GM18499 (cell line): ENCODE measurements around the gene MAG.

Source experiments
- ATAC-seq: cut with Tn5 transposase; IDR thresholded peaks from one replicate; pipeline ENCODE4 v1.9.1; 2021; ENCODE audit warnings: moderate number of reproducible peaks; ENCODE audit not compliant: insufficient read depth, unreplicated experiment

The MAG gene

DNA sequence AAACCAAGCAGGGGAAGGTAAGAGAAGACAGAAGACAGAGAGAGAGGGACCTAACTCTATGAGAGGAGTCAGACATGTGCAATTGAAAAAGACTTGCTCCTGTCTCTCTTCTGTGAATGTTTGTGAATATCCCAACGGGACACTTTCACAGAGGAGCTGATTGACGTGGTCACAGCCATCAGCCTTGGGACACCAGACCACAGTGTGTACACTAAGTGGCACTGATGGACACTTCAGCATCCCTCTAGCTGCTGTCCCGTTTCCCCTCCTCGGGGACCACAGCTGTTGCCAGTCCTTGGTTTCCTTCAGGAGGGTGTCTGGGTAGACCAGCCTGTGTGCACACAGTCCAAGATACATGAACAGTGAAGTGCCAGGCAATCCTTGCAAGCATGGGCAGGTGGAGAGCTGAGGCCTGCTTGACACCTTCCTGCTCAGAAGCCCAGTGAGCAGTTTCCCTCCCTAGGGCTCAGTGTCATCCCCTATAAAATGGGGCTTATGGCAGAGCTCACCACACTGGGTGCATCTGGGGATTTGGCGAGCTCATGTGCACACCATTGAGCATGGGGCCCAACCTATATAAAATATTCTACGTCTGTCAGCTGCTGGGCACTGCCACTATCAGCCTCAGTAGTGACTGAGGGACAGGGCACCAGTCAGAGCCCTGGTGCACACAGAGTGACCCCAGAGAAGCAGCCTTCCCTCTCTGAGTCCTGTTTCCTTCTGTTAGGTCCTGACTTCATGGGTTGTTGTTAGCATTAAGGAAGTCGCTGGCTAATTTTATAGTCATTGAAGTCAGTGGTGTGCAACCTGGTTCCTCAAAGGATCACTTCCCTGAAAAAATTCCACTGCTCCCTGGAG, 27.5 kb upstream of the MAG start:
- no peak for ATAC-seq

DNA sequence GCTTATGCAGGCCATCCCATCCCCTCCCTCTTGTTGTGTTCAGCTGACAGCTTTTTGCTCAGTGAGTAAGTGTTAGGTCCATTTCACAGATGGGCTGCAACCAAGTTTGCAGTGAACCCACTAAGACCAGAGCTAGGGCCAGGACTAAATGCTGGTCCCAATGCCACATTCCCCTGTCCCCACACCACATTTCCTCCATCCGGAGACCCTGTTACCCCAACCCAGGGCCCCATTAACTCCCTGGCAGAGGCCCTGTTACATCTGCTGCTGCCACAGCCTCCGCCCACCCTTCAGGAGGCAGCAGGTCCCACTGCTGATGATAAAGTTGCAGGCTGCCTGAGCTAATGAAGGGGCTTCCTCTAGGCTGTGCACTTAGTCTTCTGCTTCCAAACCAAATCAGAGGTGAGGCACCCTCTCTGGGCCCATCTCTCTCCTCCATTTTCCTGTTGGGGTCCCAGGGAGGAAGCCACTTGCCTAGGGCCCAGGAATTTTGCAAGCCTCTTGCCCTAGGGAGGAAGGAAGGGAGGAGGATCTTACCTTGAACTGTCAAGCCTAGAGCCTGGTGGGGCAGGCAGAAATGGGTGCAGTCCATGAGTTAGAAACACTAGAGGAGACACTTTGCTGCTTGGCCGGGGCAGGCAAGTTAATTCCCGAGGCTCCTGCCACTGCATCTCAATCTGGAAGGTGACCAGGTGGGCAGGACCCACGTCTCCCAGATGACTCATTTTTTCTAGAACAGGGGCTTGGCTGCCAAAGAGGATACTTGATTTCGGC, 26.6 kb upstream of the MAG start:
- no peak for ATAC-seq

DNA sequence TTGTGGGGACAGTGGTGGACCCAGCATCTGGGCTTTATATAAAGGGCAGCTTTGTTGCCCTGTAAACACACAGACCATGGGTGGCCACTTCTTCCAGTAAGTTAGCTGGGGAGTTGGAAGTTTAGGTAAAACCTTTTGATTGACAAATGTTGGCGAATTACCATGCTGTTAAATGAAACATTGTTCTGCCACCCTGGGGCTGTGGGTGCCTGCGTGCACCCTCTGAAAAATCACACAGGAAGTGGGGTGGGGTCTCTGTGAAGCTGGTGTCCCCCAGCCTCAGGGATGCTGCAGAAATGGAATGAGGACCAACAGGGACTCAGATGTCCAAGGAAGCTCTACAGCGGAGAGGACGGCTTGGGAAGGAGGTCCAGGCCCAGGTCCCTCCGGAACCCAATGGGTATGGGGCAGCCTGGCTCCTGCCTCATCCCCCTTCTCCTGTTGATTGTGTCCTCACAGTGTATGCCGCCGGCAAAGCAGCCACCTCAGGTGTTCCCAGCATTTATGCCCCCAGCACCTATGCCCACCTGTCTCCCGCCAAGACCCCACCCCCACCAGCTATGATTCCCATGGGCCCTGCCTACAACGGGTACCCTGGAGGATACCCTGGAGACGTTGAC, 26.0 kb upstream of the MAG start:
- no peak for ATAC-seq

DNA sequence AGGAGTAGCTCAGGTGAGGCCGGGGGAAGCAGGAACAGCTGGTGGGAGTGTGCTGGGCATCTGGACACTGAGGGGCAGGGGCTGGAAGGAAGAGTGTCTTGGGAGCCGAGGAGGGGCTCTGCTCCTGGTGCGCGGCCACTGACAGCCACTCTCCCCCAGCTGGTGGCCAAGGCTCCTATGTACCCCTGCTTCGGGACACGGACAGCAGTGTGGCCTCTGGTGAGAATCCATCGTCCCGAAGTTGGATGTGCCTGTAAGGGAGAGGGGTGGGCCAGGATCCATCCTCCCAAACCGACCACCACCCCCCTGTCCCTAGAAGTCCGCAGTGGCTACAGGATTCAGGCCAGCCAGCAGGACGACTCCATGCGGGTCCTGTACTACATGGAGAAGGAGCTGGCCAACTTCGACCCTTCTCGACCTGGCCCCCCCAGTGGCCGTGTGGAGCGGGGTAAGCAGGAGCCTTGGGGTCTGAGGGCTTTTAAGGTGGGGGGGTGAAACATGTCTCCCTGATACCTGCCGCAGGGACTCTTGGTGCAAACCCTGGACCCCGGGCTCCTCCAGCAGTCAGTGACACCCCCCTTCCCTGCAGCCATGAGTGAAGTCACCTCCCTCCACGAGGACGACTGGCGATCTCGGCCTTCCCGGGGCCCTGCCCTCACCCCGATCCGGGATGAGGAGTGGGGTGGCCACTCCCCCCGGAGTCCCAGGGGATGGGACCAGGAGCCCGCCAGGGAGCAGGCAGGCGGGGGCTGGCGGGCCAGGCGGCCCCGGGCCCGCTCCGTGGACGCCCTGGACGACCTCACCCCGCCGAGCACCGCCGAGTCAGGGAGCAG, 25.2 kb upstream of the MAG start:
- ATAC-seq: no peak

DNA sequence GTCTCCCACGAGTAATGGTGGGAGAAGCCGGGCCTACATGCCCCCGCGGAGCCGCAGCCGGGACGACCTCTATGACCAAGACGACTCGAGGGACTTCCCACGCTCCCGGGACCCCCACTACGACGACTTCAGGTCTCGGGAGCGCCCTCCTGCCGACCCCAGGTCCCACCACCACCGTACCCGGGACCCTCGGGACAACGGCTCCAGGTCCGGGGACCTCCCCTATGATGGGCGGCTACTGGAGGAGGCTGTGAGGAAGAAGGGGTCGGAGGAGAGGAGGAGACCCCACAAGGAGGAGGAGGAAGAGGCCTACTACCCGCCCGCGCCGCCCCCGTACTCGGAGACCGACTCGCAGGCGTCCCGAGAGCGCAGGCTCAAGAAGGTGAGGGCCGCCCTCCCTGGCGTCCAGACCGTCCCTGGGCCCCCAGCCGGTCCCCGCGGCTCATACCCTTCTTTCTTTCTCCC, 24.6 kb upstream of the MAG start:
- no peak for ATAC-seq

DNA sequence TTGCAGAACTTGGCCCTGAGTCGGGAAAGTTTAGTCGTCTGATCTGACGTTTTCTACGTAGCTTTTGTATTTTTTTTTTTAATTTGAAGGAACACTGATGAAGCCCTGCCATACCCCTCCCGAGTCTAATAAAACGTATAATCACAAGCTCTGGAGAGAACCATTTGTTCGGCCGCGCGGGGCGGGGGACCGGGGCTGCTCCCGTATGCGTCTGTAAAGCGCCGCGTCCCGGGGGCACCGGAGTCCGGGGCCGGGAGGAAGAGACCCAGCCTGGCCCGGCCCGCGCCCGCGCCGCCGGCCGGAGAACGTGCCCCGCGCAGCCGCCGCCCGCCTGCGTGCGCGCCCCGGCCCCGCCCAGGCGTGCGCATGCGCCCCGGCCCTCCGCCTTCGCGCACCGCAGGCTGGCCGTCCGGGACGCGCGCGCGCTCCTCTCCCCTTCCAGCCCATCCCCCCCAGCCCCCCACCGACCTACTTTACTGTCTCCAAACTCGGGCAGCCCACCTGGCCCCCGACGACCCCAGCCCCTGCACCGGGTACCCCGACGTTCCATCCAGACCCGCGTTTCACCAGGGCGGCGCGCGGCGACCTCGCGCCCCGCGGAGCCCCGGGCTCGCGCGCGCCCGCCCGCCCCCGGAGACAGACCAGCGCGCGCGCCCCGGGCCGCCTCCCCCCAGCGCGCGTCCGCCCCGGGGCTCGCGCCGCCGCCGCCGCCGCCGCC, 24.0 kb upstream of the MAG start:
- no peak for ATAC-seq

DNA sequence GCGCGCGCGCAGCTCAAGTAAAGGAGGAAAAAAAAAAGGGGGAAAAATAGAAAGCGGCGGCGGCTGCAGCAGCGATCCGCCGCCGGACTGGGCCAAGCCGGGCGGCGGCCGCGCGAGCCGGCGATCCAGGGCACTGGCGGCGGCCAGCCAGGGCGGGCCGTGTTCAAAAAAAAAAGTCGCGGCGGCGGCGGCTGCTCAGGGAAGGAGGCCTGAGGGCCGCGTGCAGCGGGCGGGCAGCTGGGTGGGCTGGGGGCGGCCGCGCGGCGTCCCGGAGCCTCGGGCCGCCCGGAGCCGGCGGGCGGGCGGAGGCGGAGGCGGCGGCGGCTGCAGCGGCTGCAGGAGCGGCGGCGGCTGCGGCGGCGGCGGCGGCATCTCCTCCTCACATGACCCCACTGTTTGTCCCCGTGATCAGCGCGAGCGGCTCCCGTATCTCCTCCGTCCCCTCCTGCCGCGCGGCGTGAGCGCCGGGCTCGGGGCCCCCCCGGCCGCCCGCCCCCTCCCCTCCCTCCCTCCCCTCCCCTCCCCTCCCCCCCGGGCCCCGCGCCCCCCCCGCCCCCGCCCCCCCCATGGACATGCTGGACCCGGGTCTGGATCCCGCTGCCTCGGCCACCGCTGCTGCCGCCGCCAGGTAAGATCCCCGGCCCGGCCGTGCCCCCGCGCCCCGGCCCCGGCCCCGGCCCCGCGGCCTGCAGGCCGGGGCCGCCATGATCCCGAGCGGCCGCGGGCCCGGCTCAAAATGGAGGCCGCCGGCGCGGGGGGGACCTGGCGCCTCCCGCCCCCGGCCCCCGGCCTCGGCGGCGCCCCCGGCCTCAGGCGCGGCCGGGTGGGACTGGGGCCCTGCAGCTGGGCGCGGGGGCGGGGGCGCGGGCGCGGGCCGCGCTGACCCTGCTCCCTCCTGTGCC, 23.2 kb upstream of the MAG start, which contains the start of gene USF2:
USF2 (plus strand) TSS at position 427 of the 902 bp plus-strand sequence; CDS start at position 567, 140 bp downstream.
- ATAC-seq: no peak

DNA sequence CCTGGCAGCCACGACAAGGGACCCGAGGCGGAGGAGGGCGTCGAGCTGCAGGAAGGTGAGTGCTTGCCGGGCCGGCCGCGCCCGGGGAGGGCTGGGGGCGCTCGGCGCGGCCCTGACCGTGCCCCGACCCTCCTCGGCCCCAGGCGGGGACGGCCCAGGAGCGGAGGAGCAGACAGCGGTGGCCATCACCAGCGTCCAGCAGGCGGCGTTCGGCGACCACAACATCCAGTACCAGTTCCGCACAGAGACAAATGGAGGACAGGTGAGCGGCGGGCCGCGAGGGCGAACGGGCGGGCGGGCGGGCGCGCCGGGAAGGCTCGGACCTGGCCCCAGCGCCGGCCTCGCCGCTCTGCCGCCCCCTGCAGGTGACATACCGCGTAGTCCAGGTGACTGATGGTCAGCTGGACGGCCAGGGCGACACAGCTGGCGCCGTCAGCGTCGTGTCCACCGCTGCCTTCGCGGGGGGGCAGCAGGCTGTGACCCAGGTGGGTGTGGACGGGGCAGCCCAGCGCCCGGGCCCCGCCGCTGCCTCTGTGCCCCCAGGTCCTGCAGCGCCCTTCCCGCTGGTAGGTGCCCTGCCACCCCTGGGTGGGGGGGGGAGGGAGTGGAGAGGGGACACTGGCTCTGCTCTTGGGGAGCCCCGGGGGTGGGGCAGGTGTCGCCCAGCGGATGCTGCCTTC, 22.4 kb upstream of the MAG start:
- ATAC-seq: no peak

DNA sequence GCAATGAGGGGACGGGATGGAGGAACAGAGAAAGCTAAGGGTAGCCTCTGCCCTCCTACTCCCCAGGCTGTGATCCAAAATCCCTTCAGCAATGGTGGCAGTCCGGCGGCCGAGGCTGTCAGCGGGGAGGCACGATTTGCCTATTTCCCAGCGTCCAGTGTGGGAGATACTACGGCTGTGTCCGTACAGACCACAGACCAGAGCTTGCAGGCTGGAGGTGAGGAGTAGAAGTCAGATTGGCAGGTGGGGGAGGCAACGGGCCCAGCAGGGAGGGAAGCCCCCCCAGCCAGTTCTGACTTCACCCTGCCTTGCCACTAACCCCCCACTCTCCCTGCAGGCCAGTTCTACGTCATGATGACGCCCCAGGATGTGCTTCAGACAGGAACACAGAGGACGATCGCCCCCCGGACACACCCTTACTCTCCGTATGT, 21.6 kb upstream of the MAG start:
- no peak for ATAC-seq

DNA sequence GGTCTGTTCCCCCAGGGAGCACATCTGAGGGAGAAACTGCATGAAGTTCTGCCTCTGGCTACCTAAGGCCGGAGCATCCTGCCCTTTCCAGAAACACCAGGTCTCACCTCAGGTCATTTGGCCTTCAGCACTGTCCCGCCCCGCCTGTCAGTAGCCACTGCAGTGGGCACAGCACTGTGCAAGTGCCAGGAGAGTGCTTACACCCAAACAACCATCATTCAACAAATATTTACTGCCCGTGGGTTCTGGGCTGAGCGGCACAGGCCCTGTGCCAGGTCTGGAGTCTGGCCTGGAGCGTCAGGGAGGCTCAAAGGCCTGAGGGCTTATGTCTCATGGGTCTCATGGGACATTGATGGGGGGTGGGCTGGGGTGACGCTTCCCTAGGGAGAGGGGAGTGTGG, 20.4 kb upstream of the MAG start:
- no peak for ATAC-seq

DNA sequence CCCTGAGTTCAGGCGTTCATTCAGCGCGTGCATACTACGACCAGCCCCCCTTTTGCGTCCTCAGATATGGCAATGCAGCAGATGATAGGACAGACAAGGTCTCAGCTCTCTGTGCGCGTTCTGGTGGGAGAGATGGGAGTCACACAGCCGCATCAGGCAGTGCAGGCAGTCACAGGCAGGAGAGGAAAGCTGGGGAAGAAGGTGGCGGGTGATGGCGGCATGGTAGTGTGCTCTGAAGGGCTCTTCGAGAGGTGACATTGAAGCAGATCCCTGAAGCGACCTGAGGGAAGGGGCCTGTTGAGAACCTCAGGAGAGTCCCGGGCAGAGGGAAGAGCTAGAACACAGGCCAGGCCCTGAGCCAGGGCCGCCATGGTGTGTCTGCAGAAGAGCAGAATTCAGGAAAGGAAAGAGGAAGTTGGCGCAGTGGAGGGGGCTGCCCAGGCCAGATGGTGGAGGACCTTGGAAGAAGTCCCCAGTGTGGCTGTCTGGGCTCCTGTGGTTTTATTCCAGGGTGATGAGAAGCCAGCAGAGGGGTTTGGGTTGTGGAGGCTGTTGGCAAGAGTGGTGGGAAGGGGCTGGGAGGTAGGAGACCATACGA, 19.7 kb upstream of the MAG start:
- ATAC-seq: no peak

DNA sequence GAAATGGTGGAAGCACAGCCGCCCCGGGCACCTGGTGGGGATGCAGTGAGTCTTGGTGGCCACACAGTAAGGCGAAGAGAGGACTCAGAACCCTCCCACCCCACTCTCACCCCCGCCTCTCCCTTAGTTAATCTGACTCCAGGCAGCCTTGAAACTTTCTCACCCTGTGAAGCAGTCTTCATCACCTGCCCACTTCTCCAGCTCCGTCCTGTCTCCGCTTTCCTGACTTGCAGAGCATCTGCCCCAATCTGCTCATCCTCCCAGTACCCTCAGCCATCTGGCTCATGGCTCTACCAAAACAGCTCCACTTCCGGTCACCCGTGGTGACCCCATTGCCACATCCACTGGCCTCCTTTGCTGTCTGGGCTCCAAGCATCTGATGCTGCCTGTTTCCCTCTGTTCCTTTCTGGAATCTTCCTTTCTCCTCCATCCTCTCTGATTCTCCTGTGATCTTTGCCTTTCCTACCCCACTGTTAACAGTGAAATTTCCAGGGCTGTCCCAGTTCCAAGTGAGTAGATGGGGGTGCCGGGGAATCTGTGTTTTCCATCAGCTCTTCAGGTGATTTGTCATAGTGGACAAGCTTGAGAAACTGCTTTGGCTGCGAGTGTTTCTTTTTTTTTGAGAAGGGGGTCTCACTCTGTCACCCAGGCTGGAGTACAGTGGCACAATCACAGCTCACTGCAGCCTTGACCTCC, 18.9 kb upstream of the MAG start:
- no peak for ATAC-seq

DNA sequence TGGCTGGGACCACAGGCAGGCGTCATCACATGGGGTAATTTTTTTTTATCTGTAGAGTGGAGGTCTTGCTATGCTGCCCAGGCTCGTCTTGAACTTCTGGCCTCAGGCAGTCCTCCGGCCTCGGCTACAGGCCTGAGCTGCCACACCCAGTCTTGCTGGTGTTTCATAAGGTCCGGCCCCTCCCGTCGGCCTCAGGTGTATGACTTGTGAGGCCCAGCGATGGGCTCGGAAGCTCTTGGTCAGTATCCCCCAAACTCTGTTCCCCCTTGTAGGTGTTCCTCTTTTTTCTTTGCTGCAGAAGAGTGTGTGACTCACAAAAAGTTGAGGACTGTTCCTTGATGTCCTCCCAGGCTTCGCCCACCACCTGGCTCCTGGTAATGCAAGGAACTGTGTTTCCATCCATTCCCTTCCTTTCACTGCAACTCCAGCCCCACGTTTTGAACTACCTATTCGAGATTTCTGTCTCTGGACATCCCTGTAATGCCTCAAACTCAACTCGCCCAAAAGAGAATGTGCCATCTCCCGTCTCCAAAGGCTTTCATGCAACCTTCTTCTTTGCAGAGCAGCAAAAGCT, 18.2 kb upstream of the MAG start:
- no peak for ATAC-seq

DNA sequence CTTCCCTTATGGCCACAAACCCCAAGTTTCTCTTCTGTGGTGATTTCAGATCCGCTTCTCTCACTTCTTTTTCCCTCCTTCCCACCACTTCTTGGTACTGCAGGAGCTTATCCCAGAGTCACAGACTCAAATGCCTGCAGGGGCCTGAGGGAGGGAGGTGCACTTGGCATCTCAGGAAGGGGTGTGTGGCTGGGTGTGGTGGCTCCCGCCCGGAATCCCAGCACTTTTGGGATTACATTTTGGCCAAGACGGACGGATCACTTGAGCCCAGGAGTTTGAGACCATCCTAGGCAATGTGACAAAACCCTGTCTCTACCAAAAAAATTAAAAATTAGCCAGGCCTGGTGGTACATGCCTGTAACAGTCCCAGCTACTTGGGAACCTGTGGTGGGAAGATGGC, 17.6 kb upstream of the MAG start:
- no peak for ATAC-seq

DNA sequence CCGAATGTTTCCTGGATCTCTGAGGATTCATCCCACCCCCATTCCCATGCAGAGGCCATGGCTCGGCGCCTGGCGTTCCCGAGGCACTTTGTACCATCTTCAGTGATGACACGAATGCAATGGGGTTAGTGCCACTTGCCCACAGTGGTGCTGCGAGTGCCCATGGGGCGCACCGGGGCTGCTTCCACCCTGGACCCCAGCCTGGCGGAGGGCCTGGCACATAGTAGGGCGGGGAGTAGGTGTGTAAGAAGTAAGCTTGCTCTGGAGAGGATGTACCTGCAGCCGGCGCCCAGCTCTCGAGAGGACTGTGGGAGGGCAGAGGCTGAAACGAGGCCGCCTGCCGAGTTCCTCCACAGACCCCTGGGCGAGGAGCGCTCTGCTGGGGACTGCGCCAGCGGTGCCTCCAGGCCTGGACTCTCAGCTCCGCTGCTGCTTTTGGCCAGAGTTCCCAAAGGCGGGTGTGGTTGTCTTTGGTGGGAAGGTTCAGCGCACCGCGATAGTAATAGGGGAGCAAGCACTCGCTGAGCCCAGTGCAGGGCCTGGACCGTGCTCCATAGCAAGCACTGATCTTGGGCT, 15.2 kb upstream of the MAG start:
- no peak for ATAC-seq

DNA sequence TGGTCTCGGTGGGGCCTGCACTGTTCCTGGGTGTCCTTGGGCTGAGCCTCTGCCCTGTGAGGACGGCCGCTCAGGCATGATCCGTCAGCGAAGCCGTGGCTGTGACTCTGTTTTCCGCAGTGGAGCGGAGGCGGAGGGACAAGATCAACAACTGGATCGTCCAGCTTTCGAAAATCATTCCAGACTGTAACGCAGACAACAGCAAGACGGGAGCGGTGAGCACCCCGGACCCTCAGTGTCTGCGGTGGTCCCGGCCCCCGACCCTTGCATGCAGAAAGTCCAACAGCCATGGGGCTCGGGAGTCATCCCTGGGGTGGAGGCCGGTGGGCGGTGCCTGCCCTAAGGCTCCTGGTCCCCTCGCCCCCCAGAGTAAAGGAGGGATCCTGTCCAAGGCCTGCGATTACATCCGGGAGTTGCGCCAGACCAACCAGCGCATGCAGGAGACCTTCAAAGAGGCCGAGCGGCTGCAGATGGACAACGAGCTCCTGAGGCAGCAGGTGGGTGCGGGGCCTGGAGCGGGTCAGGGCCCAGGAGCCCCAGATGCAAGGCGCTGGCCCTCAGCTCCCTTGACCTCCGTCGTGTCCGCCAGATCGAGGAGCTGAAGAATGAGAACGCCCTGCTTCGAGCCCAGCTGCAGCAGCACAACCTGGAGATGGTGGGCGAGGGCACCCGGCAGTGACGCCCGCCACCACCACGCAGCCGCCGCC, 13.2 kb upstream of the MAG start:
- ATAC-seq: no peak
